Naive B cell (primary cell): ENCODE data around the gene CACNA2D3. TPM values are rescaled to one million over a fixed set of nuclear protein-coding genes. Genes with fewer than 3 reads are reported as not detected.

Experiments used
- ATAC-seq, 2 donors: fragments of 150-1000 bp; cut with Tn5 transposase; 2 replicates each; pipeline ENCODE4 v1.10.0; 2021; ENCODE audit warnings: low read depth in 2 of 2, mild to moderate bottlenecking in 2 of 2, moderate library complexity in 2 of 2
- DNase-seq: peaks from one replicate; pipeline ENCODE4 v3.0.0; 2022
- H3K27ac Mint-ChIP-seq, 6 donors: one replicate each; pipeline ENCODE4 v1.8.0; 2020 to 2022; ENCODE audit warnings: mild to moderate bottlenecking in 6 of 6, mixed read lengths in 6 of 6, moderate library complexity in 5 of 6, inconsistent platforms in 2 of 6
- H3K27me3 Mint-ChIP-seq, 3 donors: one replicate each; pipeline ENCODE4 v1.8.0; 2021 to 2022; ENCODE audit warnings: mixed read lengths in 3 of 3, mild to moderate bottlenecking in 1 of 3
- H3K36me3 Mint-ChIP-seq, 2 donors: one replicate each; pipeline ENCODE4 v1.8.0; 2020 to 2022; ENCODE audit warnings: mixed read lengths in 2 of 2, inconsistent platforms in 1 of 2, mild to moderate bottlenecking in 1 of 2
- H3K4me1 Mint-ChIP-seq, 3 donors: one replicate each; pipeline ENCODE4 v1.8.0; 2020 to 2022; ENCODE audit warnings: mixed read lengths in 3 of 3, inconsistent platforms in 1 of 3, mild to moderate bottlenecking in 1 of 3, moderate library complexity in 1 of 3
- H3K4me3 Mint-ChIP-seq, 8 donors: one replicate each; pipeline ENCODE4 v1.8.0; 2020 to 2022; ENCODE audit warnings: mild to moderate bottlenecking in 8 of 8, mixed read lengths in 8 of 8, moderate library complexity in 8 of 8, inconsistent platforms in 2 of 8
- H3K9me3 Mint-ChIP-seq, 7 donors: one replicate each; pipeline ENCODE4 v1.8.0; 2020 to 2022; ENCODE audit warnings: mixed read lengths in 7 of 7, mild to moderate bottlenecking in 5 of 7, inconsistent platforms in 2 of 7, moderate library complexity in 1 of 7
- polyA plus RNA-seq, 6 donors: library from polyadenylated mRNA; unstranded; fragments of 300-500 nt; fragmentation: Illumina TruSeq; gene quantifications; one replicate each; pipeline ENCODE4 v1.2.3, GENCODE V29; 2021; ENCODE audit warnings: low read depth in 6 of 6

The CACNA2D3 gene
- polyA plus RNA-seq, 6 donors from 2014 or later = not detected

- no peak for DNase-seq
- H3K36me3 Mint-ChIP-seq = no peaks in the 10 kb centered on the region
- H3K9me3 Mint-ChIP-seq = no peaks in the 10 kb centered on the region
- H3K4me1 Mint-ChIP-seq = no peaks in the 10 kb centered on the region
- no peak overlapping the region for H3K4me3 Mint-ChIP-seq
- H3K27ac Mint-ChIP-seq = no peak overlapping the region
- ATAC-seq = no peak
- H3K27me3 Mint-ChIP-seq = peaks cover 0 to 3% (median 0%) of the 10 kb centered on the region in 3 donors
These were observed 819.5 kb downstream of the CACNA2D3 start for GRCh38 chr3:54941690-54942362.

- no peak overlapping the region for H3K4me3 Mint-ChIP-seq
- ATAC-seq (no peak), DNase-seq (no peak)
- peaks cover 0 to 2% (median 0%) of the 10 kb centered on the region in 7 donors for H3K9me3 Mint-ChIP-seq
- H3K4me1 Mint-ChIP-seq = no peaks in the 10 kb centered on the region
- no peak overlapping the region for H3K27ac Mint-ChIP-seq
- no peaks in the 10 kb centered on the region for H3K27me3 Mint-ChIP-seq
- no peaks in the 10 kb centered on the region for H3K36me3 Mint-ChIP-seq
These were observed 827.2 kb downstream of the CACNA2D3 start for GRCh38 chr3:54949491-54950044.

DNA sequence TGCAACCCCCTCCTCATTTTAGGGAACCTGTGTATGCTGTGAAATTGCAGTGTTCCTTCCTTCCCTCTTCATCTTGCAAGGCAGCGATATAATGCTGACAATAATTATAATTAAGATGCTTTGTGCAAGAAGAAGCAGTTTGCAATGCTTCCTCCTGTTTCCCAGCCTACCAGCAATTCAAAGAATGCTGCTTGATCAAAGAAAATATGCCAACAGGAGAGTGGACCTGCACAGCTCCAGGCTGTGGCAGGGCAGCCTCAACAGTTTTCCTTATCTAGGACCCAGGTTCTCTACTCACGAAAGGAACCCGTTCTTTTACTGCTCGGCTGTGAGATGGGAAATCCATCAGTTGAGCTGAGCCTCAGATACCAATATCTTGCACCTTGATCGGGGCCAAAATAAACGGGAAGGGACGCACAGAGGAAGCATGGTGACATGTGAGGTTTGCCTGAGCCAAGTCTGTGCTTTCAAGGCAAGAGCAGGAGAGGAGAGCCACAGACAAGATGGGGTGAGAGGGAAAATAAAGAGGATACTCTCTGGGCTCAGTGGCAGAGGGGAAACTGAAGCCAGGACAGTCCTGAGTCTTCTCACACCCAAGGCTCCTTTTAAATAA is 828.1 kb downstream of the CACNA2D3 start:
- no peaks in the 10 kb centered on the region for H3K27me3 Mint-ChIP-seq
- DNase-seq = no peak
- H3K4me1 Mint-ChIP-seq = no peaks in the 10 kb centered on the region
- H3K36me3 Mint-ChIP-seq = no peaks in the 10 kb centered on the region
- no peak overlapping the region for H3K27ac Mint-ChIP-seq
- no peak overlapping the region for H3K4me3 Mint-ChIP-seq
- no peak for ATAC-seq
- H3K9me3 Mint-ChIP-seq = peaks cover 0 to 3% (median 0%) of the 10 kb centered on the region in 7 donors

DNA sequence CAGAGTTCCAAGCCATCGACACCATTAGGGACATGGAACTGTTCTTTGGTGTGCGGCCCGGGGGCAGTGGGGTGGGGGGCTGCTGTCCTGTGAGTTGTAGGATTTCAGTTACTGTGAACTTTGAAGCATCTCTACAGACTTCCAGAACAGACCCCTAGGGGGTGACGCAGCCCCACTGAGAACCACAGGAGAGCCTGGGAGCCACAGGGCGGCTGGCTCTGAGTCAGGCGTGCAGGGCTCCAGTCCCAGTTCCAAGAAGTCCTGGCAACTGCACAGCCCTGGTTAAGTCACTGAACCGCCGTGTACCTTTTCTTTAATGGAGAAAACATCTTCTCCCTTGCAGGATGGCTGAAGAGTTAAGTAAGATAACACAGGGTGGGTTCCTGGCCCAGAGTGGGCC is 829.1 kb downstream of the CACNA2D3 start:
- Mint-ChIP-seq H3K4me3 (no peak overlapping the region), H3K9me3 (peaks cover 0 to 4% (median 0%) of the 10 kb centered on the region in 7 donors), H3K27ac (no peak overlapping the region), H3K27me3 (no peaks in the 10 kb centered on the region), H3K4me1 (no peaks in the 10 kb centered on the region), H3K36me3 (no peaks in the 10 kb centered on the region)
- DNase-seq (no peak), ATAC-seq (no peak)

- Mint-ChIP-seq H3K27me3 (no peaks in the 10 kb centered on the region), H3K36me3 (no peaks in the 10 kb centered on the region), H3K4me3 (no peak overlapping the region), H3K27ac (no peak overlapping the region), H3K4me1 (no peaks in the 10 kb centered on the region), H3K9me3 (peaks cover 0 to 4% (median 0%) of the 10 kb centered on the region in 7 donors)
- DNase-seq (no peak), ATAC-seq (no peak)
These were observed 831.7 kb downstream of the CACNA2D3 start for GRCh38 chr3:54954022-54954421.

- Mint-ChIP-seq H3K4me3 (no peak overlapping the region), H3K27me3 (no peaks in the 10 kb centered on the region), H3K4me1 (no peaks in the 10 kb centered on the region), H3K27ac (no peak overlapping the region), H3K9me3 (peaks cover 0 to 4% (median 0%) of the 10 kb centered on the region in 7 donors), H3K36me3 (no peaks in the 10 kb centered on the region)
- no peak for DNase-seq
- no peak for ATAC-seq
These were observed 832.2 kb downstream of the CACNA2D3 start for GRCh38 chr3:54954521-54954920.

DNA sequence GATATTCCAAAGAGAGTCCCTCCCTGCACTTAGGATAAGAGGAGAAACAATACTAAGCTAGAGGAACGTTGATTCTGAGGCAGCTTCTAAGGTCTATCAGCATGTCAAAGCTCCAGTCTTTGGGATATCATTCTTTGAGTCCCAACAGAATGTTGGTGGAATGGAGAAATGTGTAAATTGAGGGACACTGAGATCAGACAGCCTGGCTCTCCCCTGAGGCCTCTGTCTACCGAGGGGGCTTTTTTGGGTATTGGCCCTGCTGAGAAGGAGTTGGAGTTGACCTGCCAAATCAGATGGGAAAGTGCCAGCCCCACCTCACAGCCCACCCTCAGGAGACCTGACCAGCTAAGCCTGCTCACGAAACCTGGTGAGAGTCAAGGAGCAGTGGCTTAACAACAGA is 833.1 kb downstream of the CACNA2D3 start:
- ATAC-seq = no peak
- no peak for DNase-seq
- Mint-ChIP-seq H3K4me3 (no peak overlapping the region), H3K27me3 (no peaks in the 10 kb centered on the region), H3K36me3 (no peaks in the 10 kb centered on the region), H3K4me1 (no peaks in the 10 kb centered on the region), H3K9me3 (peaks cover 0 to 4% (median 0%) of the 10 kb centered on the region in 7 donors), H3K27ac (no peak overlapping the region)

DNA sequence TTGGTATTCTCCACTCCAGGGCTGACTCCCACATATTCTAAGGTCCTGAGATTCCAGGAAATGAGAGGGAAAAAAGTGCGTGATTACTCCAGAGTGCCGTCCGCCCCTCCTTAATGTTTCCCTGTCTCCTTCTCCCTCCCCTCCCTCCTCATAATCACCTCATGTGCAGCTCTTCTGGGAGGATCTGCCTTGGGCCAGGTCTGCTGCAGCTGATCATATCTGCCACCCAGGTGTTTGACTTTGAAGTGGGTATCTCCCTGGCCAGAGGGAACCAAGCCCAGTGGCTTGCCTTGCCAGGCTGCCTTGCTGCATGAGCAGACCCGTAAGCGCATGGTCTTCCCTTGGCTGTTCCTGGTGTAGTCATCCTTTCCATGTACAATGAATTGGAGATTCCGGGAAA is 833.6 kb downstream of the CACNA2D3 start:
- H3K4me1 Mint-ChIP-seq = no peaks in the 10 kb centered on the region
- DNase-seq = no peak
- no peak overlapping the region for H3K4me3 Mint-ChIP-seq
- no peaks in the 10 kb centered on the region for H3K27me3 Mint-ChIP-seq
- no peaks in the 10 kb centered on the region for H3K36me3 Mint-ChIP-seq
- H3K27ac Mint-ChIP-seq = no peak overlapping the region
- no peak for ATAC-seq
- peaks cover 0 to 4% (median 0%) of the 10 kb centered on the region in 7 donors for H3K9me3 Mint-ChIP-seq

DNA sequence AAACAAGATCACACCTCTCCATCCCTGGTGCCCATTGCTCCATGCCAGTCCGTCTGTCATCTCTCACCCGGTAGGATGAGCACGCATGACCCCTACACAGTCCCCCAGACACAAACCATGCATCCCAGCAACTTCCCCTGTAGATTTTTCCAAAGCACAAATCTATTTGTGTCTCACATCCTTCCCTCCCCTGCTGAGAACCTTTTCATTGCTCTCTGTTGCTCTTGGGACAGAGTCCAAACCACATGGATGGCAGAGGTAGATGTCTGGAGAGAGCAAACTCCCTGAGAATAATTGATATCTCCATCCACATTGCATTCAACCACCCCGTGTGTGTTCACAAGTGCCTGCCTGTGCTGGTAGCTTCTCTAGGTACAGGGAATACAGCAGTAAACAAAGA is 835.4 kb downstream of the CACNA2D3 start:
- no peak for ATAC-seq
- H3K27me3 Mint-ChIP-seq = no peaks in the 10 kb centered on the region
- no peak overlapping the region for H3K4me3 Mint-ChIP-seq
- peaks cover 0 to 4% (median 0%) of the 10 kb centered on the region in 7 donors for H3K9me3 Mint-ChIP-seq
- no peaks in the 10 kb centered on the region for H3K36me3 Mint-ChIP-seq
- no peak for DNase-seq
- H3K27ac Mint-ChIP-seq = no peak overlapping the region
- H3K4me1 Mint-ChIP-seq = no peaks in the 10 kb centered on the region

GRCh38 chr3:54960082-54960481 is 837.7 kb downstream of the CACNA2D3 start:
- DNase-seq (no peak), ATAC-seq (no peak)
- H3K4me3 Mint-ChIP-seq = no peak overlapping the region
- H3K27ac Mint-ChIP-seq = no peak overlapping the region
- no peaks in the 10 kb centered on the region for H3K36me3 Mint-ChIP-seq
- H3K27me3 Mint-ChIP-seq = no peaks in the 10 kb centered on the region
- peaks cover 0 to 4% (median 0%) of the 10 kb centered on the region in 7 donors for H3K9me3 Mint-ChIP-seq
- no peaks in the 10 kb centered on the region for H3K4me1 Mint-ChIP-seq

DNA sequence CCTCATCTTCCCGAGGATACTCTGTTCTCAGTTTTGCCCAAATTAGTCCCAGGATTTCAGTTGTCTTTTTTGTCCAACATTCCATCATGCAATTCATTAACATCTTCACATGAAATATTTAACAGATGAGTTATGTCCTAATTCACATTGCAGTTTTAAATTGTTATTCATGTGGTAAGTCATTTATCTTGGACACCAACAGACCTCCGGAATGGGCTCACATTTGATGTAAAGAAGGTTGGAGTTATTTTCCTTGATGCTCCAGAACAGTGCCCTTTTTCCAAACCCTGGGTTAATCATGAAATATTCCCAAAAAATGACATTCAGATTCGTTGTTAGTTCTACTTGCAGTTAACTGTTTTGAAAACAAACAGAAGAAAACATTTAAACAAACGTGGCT is 838.3 kb downstream of the CACNA2D3 start:
- ATAC-seq (no peak), DNase-seq (no peak)
- Mint-ChIP-seq H3K27ac (no peak overlapping the region), H3K4me1 (no peaks in the 10 kb centered on the region), H3K4me3 (no peak overlapping the region), H3K36me3 (no peaks in the 10 kb centered on the region), H3K9me3 (peaks cover 0 to 5% (median 0%) of the 10 kb centered on the region in 7 donors), H3K27me3 (no peaks in the 10 kb centered on the region)

DNA sequence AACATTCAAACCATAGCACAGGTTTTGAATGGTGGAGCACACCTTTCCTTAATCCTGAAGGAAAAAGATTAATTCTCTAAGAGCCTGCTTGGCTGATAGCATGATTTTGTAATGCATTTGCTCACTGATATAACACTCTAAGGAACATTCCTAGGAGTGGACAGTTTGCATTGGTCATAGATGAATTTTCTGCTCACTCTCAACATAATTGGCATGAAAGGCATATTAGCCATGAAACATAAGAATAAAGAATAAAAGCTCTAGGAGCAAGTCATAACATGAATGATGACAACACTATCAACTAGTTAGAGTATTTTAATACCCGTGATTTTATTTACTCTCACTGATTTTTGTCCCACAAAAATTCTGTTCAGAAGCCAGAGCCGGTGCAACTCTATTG is 839.8 kb downstream of the CACNA2D3 start:
- no peaks in the 10 kb centered on the region for H3K36me3 Mint-ChIP-seq
- H3K9me3 Mint-ChIP-seq = peaks cover 0 to 7% (median 0%) of the 10 kb centered on the region in 7 donors
- ATAC-seq (no peak), DNase-seq (no peak)
- H3K4me1 Mint-ChIP-seq = no peaks in the 10 kb centered on the region
- no peaks in the 10 kb centered on the region for H3K27me3 Mint-ChIP-seq
- H3K27ac Mint-ChIP-seq = no peak overlapping the region
- H3K4me3 Mint-ChIP-seq = no peak overlapping the region

- no peak for ATAC-seq
- H3K27me3 Mint-ChIP-seq = no peaks in the 10 kb centered on the region
- DNase-seq = no peak
- H3K4me3 Mint-ChIP-seq = no peak overlapping the region
- H3K36me3 Mint-ChIP-seq = no peaks in the 10 kb centered on the region
- H3K9me3 Mint-ChIP-seq = peaks cover 0 to 7% (median 0%) of the 10 kb centered on the region in 7 donors
- no peaks in the 10 kb centered on the region for H3K4me1 Mint-ChIP-seq
- H3K27ac Mint-ChIP-seq = no peak overlapping the region
These were observed 841.3 kb downstream of the CACNA2D3 start for GRCh38 chr3:54963641-54964040.

DNA sequence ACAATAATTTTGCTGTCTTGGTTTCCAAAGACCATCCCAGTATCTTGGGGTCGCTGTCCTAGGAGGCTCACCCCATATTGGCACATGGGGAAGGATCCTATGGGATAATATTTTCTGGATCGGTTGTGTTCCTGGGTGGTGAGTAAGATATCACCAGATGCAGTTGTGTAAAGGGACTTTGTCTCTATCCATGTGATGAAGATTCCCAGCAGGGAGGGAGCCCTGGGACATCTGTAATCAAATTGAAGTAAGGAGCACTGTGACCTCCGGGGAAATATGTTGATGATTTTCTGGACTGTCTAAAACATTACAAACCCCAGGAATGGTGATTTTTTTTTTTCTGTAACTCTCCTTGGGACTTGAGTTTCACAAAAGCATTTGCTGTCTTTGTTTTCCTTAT is 841.7 kb downstream of the CACNA2D3 start:
- DNase-seq (no peak), ATAC-seq (no peak)
- no peak overlapping the region for H3K27ac Mint-ChIP-seq
- H3K4me1 Mint-ChIP-seq = no peaks in the 10 kb centered on the region
- peaks cover 0 to 7% (median 0%) of the 10 kb centered on the region in 7 donors for H3K9me3 Mint-ChIP-seq
- no peaks in the 10 kb centered on the region for H3K27me3 Mint-ChIP-seq
- H3K36me3 Mint-ChIP-seq = no peaks in the 10 kb centered on the region
- no peak overlapping the region for H3K4me3 Mint-ChIP-seq
